Tongue (tissue), 2 donors: Measurements from ENCODE around the gene GPR25. TPM values are rescaled to one million over a fixed set of nuclear protein-coding genes. Genes with fewer than 3 reads are reported as not detected.
A peak's percentile ranks its signal among the peaks of the same experiment; 100 is the strongest.

Experiments
- DNase-seq: peaks from one replicate; pipeline ENCODE4 v3.0.0-alpha.2; 2015
- total RNA-seq: library from RNA; depleted of rRNA; stranded (reverse); fragments of >200 nt; gene quantifications from one replicate; pipeline ENCODE4 v1.2.3, GENCODE V29; 2014

The GPR25 gene, protein sequence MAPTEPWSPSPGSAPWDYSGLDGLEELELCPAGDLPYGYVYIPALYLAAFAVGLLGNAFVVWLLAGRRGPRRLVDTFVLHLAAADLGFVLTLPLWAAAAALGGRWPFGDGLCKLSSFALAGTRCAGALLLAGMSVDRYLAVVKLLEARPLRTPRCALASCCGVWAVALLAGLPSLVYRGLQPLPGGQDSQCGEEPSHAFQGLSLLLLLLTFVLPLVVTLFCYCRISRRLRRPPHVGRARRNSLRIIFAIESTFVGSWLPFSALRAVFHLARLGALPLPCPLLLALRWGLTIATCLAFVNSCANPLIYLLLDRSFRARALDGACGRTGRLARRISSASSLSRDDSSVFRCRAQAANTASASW
- not detected for total RNA-seq

DNA sequence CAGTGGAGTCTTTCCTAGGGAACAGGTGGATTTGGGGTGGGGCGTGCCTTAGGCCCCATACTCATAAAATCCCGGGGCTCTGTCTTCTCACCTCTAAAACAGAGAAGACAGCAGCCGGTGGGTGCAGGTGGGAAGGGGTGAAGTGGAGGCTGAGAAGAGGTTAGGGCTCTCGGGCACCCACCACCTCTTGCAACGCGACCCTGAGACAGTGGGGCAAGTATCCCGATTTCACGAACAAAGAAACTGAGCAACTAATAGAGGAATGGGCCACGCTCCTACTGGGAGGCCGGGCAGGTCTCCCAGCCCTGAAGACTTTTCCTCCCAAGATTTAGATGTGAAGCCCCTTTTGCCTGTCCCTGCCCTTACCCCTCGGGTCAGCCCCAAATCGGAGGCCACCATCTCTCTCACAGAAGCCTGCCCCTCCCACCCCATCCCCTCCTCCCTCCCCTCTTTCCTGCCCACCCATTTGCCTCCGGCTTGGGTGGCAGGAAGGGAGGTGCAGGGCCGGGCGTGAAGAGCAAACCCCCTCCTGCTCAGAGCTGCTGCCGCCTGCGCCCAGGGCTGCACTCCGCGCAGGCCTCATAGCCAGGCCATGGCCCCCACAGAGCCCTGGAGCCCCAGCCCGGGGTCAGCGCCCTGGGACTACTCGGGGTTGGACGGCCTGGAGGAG is at the start of gene GPR25:
GPR25 (plus strand) TSS at position 536 of the 670 bp plus-strand sequence; CDS start at position 593, 57 bp downstream.
- DNase-seq, result no peak

DNA sequence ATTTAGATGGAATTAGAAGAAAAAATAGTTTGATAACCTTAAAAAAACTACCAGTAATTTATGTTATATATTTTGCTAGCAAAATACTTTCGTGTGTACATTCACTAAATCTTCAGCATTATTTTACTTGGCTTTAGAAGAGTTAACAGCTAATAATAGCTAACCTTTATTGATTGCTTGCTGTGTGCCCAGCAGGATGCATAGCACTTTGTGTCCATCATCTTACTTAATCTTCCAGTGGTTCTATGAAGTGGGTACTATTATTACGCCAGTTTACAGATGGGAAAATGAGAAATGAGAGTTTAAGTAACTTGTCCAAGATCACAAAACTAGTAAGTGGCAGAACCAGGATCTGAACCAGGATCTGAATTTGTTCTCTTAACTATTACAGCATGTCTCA is 41.7 kb upstream of the GPR25 start:
- no peak for DNase-seq

DNA sequence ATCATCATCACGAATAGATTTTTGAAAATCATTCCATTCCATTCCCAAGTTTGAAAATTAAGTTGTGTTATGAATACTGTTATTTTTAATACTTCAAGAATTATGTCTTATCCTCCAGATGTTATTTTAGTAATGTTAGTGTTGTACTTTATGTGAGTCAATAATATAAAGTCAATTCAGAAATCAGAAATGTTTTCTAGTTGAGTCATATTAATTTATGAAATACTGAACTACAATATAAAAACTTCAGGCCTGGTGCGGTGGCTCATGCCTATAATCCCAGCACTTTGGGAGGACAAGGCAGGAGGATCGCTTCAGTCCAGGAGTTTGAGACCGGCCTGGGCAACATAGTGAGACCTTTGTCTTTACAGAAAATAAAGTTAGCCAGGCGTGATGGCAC is 38.4 kb upstream of the GPR25 start:
- DNase-seq, result no peak

DNA sequence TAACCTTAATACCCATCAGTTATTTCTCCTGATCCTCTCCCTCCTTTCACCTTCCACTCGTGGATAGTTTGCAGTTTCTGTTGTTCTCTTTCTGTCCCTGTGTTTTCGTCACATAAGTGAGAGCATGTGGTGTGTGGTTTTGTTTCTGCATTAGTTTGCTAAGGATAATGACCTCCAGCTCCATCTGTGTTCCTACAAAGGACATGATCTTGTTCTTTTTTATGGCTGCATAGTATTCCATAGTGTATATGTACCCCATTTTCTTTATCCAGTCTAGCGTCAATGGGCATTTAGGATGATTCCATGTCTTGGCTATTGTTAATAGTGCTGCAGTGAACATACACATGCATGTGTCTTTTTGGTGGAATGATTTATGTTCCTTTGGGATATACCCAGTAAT is 36.6 kb upstream of the GPR25 start:
- DNase-seq, result no peak

DNA sequence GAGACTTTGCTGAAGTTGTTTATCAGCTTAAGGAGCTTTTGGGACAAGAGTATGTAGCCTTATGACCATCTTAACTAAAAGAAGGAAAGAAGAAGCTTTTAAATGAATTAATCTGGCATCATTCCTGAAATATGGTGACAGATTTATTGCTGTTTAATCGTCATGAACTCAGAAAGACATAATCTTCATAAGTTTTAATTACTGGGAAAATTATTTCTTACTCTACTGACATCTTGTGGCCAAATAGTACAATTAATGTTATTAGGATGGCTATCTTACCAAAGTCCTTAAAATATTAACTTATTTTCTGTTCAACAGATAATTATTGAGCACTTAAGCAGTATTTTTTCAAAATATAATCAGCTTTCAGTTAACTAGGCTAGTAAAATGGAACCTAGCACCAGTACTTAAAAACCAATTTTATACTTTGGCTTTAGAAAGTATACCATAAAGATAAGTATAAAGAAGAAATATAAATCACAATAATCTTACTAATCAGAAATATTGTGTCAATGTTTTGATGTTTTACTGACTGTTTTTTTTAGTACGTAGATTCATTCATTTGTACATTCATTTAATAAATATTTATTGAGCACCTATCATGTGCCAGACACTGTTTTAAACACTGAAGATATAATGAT is 34.7 kb upstream of the GPR25 start:
- peak; percentile 6 for DNase-seq

DNA sequence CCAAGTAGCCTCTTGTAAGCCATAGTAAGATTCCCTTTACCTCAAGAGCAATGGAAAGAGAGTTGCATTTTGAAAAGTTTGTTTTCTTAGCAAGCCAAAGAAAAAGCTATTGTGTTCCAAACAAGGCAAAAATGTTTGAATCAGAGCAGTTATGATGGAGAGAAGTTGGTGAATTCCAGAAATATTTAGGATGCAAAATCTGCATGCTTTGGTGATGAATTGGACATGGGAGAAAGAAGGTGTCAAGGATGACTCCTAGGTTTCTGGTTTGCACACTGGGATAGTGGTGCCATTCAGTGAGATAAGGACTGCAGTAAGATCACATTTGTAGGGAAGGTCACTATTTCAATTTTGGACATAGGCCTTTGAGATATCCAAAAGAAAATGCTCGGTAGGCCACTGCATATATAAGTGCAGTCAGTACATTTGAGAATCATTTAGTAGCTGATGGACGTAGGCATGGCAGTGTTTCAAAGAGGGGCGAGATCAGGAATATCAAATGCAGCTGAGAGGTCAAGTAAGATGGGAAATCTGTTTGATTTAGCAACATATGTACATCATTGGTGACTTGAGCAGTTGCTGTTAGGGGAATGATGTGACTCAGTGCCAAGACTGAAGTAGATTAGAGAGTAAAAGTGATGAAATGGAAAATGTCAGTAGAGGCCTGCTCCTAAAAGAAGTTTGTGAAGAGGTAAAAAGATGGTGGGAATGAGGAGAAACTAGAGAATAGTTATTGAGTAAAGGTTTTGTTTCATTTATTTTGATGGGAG is 33.9 kb upstream of the GPR25 start:
- DNase-seq, result no peak

DNA sequence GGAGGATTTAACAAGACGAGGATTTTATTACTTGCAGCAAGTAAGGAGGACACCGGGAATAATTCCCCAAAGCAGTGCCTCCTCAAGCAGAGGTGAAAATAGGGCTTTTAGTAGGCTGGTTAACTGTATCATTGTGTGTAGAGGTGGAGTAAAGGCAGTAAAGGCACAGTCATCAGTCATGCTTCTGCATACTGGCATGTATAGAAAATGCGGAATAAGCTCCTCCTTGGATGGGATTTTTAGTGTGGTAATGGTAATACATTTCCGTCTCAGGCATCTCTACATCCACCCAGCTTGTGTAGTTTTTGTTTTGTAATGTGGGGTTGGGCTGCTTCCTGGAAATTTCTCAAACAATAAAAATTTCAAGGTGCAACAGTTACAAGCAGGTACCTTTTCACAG is 27.4 kb upstream of the GPR25 start:
- DNase-seq, result no peak

DNA sequence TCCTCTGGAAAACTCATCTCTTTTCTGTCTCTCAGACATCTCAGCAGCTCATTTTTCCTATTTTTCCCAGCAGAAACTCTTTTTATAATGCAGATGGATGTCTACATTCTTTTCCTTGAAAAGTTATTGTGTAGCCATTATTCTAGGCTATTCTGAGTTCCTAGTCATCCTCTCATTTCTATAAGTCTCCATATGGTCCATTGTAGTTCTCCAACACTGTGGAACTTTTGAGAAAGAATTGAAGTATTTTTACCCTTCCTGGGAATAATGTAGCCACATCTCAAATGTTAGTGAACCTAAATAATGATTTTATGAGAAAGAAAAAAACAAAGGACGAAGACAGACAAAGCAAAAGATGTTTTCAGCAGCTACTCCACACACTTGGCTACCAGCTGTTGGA is 26.4 kb upstream of the GPR25 start:
- DNase-seq, result no peak

DNA sequence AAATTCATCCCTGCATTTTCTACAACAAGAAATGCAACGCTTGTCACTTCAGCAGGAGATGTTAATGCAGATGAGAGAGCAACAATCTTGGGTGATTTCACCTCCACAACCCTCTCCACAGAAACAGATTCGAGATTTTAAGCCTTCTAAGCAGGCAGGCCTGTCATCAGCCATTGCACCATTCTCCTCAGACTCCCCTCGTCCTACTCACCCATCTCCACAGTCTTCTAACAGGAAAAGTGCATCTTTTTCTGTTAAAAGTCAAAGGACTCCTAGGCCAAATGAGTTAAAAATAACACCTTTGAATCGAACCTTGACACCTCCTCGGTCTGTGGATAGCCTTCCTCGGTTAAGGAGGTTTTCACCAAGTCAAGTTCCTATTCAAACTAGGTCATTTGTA is 23.4 kb upstream of the GPR25 start:
- DNase-seq, result no peak

DNA sequence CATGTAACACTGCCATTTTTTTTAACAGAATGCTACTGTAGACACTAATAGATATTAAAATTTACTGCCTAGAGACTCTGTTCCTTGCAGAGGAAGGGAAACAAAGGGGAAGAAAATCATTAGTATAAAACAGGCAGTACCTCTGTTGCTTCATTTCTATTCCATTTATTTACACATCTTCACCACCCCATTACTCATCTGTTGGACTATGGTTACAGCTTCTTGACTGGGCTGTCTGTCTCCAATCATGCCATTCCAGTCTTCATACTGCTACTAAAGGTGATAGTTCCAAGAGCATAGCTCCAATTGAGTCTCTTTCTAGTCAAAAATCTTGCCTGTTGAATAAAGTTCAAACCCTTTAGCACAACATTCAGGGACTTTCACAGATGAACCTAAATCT is 22.2 kb upstream of the GPR25 start:
- no peak for DNase-seq

DNA sequence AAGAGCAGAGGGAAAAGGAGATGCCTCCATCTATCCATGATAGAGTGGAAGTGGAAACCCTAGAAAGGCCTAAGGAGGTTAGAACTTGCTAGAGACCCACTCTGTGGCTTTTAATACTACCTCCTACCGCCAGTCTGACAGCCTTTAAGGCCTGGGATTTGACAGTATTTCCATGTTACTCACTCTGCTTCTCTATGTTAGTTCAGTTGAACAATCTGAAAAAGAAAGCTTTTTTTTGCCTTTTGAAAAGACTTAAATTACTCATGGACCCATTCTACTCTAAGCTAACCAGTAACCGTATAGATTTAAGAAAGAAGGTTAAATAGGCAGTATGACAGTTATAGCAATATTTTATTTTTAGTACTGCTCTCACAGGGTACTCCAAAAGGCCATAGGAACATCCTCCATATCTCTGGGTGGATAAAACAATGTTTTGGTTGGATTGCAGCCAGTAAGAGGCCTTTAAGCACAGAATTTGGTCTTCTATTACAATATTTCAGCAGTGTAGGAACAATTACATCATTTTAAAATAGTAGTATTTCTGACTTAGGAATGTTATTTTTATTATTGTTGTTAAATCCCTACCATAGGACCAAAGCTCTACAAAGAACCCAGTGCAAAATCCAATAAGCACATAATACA is 15.9 kb upstream of the GPR25 start:
- peak; percentile 9 for DNase-seq

DNA sequence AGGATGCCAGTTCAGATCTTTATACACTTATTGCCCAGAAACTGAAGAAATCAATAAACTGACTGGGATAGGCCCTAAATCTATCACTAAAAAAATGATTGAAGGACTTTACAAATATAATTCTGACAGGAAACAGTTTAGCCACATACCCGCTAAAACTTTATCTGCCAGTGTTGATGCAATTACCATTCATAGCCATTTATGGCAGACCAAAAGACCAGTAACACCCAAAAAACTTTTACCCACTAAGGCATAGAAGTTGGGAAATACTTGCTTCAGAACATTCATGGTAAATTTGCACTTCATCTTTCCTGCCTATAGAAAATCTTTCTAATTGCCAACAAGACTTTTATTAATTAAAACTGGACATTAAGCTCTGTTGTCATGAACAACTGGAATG is 15.0 kb upstream of the GPR25 start:
- no peak for DNase-seq

DNA sequence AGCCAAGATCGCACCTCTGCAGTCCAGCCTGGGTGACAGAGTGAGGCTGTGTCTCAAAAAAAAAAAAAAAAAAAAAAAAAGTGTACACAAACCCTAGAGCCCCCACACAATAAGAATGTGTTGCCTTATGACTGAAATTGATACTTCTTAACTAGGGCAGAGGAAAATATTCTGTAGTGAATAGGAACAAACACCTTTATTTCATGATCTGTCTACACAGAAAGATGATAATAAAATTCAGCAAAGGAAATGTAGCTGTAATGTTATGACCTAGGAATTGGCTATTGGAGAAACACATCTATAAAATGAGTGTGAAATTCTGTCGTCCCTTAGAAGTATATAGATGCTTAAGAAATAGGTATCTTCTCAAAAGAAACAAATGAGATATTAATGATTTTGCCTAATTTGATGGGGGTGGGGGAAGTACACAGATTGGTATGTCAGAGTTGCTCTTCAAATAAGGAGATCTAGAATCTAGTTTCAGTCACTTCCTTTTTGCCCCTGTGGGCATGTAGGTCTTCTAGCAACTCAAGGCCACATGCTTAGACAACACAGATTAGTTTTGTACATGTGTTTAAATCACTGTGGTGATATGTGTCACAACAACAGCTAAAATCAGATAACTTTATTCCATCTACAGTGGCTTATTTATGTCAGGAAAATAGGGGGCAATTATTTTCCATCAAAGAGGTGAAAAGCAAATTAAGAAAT is 10.7 kb upstream of the GPR25 start:
- no peak for DNase-seq

DNA sequence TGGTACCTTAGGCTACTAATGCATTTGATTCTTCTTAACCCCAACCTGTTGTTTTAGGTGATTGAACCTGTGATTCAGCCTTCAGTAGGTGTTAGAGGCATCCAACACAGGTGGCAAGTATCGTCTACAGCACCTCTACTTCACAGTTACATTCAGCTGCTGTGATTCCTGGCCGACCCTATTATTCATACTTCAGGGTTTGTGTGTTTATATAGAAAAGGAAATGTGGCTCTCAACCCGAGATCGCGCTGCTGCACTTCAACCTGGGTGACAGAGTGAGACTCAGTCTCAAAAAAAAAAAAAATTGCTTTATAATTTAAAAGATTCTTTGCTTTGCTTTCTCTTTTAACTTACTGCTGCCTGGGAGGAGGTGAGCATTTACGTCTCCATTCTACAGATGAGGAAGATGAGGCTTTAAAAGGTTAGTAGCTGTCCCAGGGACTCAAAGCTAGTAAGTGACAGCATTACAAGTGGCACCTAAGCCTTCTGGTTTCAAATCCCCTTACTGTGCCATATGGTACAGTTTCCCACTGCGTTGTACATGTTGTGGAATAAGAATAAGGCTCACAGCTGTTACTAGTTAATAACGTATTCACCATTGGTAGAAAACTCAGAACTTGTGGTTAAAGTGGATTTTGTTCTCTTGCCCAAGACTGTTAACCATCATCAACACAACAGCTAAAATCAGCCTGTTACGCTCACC is 9.9 kb upstream of the GPR25 start:
- no peak for DNase-seq

DNA sequence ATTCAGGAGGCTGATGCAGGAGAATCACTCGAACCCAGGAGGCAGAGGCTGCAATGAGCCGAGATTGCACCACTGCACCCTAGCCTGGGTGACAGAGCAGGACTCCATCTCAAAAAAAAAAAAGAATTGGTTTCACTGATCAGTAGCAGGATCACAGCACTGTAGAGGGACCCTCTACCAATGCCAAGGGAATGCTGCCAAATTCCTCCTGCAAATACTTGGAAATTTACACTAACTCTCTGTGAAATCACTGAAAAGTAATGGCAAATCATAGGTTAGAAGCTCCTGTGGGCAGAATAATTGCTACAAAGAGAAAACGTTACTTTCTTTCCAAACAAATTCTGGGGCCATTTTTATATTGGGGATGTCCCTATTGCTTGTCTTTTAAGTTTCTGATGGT is 6.7 kb upstream of the GPR25 start:
- DNase-seq, result peak; percentile 46

DNA sequence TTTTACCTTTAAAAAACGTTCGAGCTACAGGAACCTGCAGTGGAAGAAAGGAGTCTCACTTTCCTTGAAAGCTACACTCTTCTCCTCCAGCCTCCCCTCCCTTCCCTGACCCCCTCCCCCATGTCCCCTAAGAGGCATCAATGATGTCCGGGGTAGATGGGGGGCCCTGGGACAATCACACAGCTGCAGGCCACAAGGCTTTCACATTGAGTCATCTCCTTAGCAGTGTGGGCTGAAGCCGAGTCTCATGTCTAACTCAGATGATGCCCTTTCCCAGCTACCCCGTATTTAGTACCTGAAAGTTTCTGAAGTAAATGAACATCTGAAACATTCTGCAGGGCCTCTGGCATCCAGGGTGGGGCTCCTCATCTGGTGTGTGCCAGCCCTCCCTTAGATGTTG is 6.3 kb upstream of the GPR25 start:
- no peak for DNase-seq

DNA sequence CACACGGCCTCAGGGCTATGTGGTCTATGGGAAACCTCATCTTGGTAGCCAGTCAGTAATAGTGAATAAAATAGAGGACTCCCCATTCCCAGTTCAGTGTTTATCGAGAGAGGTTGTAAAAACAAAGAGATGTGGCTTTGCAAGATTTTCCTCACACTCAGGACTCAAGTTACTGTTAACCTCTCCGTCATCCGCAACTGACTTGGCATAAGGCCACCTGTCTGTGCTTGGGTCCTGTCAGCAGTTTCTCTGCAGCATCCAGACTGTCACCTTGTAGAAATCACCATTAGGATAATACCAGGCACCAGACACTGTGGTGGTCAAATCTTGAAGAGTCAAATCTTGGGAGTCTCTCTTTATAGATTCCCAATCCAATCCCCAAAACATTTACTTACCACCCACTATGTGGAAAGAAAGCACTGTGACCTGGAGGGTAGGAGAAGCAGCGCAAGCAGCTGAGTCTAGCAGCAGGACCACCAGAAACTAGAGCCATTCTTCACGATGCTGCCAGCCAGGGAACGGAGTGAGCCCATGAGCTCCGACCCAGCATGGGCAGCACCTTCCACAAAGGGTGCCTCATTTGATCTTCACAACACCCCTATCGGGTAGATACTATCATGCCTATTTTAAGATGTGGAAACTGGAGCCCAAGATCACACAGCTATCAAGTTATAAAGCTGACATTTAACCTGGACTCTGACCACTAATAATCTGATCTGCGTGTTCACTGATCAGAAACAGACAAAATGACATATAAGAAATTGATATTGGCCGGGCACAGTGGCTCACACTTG is 5.6 kb upstream of the GPR25 start:
- peak; percentile 21 for DNase-seq

DNA sequence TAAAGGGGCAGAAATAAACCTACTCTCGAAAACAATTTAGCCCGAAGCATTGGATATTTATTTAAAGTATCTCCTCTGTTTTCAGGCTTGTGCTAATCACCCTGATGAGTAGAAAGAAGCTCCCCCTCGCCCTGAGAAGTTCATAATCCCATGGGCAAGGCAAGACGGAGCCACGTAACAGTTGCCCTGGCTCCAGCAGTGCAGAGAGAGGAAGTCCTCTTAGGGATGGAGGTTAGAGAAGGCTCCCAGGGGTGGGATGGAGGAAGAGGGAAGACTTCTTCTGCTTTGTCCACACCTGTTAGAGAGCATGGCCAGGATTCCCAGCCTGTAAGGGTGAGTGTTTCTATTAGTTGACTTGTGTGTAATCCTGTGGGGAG is 3.4 kb upstream of the GPR25 start:
- no peak for DNase-seq

DNA sequence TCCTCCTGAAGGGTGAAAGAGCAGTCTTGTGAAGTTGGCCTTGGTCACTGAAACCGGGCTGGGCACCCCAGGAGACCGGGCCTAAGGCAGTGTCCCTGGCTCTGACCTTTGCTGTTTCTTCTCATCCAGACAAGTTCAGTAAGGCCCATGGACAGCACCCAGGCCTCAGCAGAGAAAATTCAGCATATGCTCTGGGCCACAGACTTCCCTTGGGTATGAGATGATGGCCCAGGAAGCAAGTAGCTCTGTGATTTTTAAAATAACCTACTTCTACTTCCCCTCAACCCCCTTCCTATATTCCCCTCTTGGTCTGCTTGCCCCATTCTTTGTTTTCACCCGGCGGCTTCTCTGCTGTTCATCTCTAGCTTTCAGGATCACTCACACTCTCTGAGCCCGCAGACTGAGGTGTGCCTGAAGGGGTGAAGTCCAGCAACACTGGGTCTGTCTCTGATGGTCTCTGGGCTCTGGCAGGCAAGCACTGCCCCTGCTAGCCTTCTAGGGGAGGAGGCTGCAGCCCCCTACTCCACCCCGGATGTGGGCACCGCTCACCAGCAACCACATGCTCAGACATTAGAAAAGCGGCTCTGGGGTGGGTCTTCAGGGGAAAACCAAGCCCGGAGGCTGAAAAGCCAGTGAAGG is 2.9 kb upstream of the GPR25 start:
- no peak for DNase-seq
